HG03558 (cell line): ENCODE results near the gene AMBN.

Experiments
- ATAC-seq: cut with Tn5 transposase; IDR thresholded peaks from one replicate; pipeline ENCODE4 v1.9.1; 2021; ENCODE audit warnings: moderate number of reproducible peaks; ENCODE audit not compliant: unreplicated experiment; ENCODE audit errors: extremely low read depth

AMBN gene, protein sequence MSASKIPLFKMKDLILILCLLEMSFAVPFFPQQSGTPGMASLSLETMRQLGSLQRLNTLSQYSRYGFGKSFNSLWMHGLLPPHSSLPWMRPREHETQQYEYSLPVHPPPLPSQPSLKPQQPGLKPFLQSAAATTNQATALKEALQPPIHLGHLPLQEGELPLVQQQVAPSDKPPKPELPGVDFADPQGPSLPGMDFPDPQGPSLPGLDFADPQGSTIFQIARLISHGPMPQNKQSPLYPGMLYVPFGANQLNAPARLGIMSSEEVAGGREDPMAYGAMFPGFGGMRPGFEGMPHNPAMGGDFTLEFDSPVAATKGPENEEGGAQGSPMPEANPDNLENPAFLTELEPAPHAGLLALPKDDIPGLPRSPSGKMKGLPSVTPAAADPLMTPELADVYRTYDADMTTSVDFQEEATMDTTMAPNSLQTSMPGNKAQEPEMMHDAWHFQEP

DNA sequence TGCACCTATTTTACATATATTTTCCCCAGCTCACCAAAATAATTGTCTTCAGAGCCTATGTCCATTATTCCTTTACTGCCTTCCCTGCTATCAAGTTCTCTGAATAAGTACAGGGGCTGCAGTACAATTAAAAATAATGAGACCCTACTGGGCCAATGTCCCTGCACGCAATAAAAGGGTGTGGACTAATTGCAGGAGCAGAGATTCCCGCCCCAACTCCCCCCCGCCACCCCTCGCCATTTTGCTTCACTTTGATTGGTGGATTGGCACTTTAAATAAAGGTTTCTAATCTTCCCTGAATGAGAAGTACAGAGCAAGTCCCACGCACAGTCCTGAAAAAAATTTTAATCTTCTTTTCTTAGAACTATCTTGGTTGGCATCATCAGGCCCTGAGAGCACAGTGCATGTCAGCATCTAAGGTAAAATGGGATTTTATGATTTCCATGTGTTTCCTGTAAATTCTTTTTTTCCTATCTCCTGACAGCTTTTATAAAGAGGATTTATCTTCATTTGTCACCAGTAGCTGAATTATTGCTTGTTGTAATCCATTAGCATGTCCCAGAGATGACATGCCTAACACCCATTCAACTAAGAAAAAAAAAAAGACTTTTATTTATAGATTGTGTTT is at the start of gene AMBN:
Gene AMBN, plus strand, starts transcription at position 302 of the 628 bp plus-strand sequence. Its CDS starts 103 bp downstream, at position 405.
- ATAC-seq, result no peak

DNA sequence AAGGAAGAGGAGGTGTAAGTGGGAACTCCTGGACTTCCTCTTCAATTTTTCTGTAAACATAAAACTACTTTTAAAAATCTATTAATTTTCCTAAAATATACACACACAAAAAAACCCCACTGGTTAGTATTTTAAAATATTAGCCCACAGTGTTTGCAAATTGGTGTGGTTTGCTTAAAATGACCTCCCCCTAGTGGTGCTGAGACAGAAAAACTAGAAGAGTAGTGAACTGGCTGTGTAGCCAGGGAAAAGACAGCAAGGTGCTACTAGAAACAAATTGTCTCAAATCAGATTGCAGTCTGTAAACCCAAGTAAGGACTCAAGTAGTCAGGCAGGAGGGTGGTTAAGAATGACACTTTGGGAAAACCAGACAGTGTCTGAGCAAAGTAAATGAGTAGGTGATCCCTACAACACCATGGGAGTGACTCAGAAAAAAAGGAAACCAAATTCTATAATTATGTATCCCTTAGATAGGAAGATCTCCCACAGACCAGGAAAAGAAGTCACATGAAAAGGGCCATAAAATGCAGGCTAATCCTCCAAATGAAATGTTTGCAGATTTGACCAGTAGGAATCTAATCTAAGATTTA is 47.7 kb upstream of the AMBN start:
- no peak for ATAC-seq

DNA sequence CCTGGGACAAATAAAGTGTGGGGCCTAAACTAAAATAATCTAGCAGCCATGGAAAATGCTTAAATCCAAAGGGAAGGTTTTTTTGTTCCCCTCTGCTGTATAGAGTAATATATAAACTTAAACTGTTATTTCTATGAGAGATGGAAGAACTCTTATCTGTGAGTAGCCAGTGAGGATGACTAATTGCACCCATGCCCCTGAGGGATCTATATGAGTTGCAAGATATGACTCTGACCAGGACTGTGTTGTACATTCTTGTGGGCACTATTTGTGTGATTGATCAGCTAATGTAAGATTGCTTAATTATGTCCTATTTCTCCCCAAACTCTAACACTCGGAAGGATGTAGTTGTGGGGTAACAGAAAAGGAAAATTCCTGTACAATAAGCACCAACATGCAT is 35.2 kb upstream of the AMBN start:
- no peak for ATAC-seq

DNA sequence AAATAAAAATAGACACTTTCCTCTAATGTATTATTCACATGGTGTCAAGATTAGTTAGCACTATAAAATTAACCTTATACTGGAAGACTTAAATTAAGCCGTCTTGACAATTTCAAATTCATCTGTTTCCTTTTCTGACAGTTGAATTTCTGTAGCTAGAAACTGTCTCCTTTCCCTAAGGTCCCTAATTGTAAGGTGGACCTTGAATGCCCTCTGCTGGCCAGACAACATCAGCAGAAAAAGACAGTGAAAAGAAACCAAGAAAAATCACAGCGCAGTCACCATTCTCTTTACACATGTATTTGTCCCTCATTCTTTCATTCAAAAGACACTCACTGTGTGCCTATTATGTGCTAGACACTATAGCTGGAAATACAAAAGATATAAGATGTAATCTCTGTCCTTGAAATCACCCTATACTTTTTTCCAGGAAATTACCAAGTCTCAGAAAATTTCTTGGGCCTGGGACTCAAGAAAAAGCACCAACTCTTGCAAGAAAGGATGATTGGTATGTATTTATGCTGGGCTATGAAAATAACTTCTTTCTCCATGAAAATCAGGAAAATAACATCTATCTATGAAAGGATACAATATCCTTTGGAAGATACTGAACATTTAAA is 32.7 kb upstream of the AMBN start:
- no peak for ATAC-seq

DNA sequence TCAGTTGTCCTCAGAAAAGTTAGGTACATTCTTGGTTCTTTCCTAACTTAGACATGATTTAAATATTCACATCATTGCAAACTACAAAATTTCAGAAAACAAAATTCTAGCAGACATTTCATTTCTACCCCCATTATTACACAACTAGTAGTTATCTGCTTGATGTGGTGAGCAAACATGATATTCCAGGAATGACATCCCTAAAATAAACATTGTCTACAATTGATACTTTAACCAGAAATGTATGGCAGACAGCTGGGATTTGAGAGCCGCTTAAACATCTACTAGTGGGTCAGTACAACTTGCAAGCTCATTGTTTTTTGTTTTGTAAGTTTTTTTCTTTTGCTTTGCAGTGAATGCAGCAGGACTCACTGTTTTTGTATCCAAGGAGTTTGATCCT is 32.1 kb upstream of the AMBN start:
- ATAC-seq, result no peak

DNA sequence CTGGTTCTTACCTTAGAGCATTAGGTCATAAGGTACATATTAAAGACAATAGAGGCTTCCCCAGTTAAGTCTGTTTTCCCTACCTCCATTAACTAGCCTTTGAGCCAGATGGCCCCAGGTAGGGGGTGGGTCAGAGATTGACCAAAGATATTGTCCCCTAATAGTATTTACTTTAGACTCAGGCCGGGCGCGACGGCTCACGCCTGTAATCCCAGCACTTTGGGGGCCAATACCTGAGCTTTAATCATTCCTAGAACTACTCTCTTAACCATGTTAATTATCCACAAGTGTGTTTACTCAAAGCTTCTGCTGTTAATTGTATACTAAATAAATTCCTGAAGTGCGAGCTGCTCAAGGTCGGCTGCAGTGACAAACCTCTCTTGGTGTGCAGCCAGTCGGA is 28.0 kb upstream of the AMBN start:
- ATAC-seq, result no peak

DNA sequence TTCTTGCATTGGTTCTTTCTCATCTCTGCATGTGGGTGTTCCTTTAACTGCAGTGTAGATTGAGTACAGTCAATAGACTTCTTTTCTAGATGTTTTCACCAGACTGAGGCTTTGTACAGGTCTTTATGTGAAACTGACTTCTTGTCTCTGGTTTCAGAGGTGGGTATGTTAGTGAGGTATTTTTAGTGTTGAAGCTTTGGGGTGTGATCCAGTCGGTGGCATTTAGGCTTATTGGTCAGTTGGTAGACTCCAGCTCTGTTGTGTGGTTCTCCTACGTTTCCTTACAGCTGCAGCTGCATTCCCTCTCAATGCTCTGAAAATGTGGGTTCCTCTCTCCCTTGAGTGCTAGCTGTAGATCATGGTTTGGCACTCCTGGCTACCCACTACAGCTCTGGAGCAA is 21.3 kb upstream of the AMBN start:
- no peak for ATAC-seq

DNA sequence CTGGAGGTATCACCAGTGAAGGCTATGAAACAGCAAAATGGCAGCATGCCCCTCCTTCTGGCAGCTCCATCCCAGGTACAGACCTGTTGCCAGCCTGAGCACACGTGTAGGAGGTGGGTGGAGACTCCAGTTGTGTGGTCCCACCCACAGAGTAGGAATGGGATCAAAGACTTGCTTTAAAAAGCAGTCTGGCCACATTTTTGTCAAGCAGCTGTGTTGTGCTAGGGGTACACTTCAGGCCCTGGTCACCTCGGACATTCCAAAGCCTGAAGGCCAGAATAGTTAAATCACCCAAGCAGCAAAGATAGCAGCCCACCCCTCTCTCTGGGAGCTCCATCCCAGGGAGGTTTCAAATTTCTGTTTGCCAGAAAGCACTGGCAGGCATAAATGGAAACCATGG is 20.3 kb upstream of the AMBN start:
- no peak for ATAC-seq

DNA sequence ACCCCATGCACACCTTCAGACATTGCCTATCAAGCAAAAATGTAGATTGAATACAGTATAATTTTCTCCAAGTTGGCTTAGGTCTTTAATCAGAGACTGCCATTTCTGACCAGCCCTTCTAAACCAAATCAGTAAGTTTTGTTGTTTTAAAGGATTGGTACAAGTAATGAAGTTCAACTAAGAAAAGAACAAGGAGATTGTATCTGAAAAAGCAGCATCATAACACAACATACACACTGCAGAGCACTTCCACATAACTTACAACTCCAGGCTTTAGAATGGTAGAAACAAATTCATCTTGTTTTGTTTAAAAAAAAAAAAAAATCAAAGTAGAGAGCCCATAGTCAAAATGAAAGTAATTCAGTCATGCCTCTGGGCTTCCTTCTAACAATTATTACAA is 16.1 kb upstream of the AMBN start:
- ATAC-seq, result no peak

DNA sequence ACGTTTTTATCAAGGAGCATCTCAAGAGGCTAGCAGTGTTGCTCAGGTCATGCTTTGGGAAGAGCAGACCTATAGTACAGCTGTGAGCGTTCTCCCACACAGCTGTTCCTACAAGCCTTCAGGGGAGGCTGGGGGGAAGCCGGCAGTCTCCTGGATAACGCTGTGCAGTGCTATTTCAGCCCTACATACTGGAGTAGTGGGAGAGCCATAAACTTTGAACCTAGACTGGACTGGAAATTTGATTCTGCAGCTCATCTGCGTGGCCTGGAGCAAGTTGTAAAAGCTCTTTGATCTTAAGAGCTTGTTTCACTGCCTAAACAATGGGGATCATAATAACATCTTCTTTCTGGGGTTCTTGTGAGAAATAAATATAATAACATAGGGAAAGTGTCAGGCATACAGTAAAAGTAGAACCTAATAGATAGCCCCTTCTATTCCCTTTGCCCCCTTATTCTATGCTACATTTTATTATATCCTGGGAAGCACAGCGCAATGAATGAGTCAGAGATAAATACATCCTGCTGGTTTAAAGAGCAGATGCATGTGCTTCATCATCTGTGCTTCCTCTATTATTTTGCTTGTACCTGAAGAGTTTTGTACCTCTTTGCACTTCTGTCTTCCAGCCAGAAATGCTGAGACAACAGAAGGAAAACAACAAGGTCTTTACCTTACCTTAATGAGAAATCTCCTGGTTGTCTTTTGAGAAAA is 14.7 kb upstream of the AMBN start:
- ATAC-seq, result no peak

DNA sequence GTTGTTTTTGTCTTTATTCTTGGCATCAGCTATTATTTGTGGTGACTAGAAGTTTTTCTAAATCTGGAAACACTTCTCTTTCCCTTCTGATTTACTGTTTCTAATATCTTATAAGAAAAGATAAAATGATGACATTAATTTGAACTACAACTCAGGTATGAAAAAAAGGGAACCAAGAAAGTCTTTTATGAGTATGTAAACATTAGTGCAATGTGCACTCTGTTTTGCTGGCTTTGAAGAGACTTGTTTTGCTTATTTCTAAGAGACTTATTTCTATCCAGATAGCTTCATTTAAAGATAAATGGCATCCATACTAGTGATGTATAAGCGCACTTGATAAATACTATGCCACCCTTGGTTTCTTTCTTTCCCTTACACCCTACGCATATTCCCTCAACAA is 10.1 kb upstream of the AMBN start:
- ATAC-seq, result no peak

DNA sequence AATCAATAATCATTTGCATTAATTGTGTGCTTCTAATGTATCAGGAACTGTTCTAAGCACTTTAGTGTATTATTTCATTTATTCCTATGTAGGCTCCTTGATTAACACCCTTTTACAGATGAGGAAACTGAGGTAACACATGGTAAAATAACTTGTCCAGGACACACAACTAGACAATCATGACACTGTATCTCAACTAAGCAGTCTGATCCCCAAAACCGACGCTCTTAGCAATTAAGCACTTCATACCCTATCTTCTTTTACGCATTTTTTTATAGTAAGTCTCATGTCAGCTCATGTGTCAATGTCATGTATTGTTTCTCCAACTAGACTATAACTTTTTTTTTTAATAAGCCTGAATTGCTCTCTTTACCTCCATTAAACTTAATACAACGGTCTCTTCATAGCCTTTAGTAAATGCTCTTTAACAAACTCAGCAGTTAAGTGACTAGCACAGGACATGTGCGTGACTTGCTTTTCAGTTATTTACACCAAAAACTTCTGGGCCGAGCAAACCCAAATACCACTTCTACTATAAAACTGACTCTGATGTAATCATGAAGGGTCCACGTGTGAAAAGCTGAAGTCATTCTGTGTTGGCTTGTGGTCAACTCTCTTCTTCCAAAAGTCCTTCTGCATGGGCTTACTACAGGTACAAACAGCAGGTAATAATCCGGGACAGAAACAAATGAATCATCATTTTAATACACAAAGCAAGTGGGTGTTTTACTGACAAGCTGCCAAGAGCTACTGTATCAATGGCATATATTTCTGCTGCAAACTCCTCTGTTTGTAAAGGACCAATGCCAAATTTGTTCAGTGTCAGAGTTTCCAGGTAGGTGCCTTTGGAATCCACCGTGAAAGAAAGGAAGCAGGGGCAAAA is 7.9 kb upstream of the AMBN start:
- no peak for ATAC-seq

DNA sequence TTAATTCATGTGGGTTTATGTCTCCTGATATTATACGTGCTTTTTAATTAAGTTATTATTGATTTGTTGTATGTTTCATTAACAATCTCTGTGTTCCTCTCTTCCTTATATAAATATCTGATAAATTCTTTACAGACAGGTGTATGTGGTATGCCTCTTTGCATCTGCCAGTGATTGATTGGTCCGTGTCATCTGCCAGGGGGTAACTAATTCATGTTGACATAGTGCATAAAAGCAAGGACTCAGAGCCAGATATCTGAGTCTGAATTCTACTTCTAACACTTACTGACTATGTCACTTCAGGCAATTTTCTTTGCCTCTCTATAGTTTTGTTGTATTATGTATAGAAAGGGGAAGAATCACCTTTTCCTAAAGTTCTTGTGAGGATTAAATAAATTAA is 5.2 kb upstream of the AMBN start:
- ATAC-seq, result no peak

DNA sequence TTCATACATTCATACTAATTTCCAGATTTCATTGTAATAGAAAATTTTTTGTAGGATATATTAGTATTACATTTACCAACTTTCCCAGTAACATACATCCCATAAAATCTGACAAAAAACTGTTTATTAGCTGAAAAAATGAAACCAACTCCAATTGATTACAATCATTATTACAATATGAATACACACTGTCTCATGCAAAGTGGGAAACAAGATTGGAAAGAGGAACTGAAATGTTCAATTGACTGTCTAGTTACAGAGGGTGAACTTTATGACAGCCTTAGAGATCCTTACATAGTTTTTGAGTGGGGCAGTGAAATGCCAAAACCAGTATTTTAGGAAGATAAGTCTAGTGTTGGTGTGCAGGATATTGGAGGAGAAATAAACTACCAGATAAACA is 2.3 kb upstream of the AMBN start:
- ATAC-seq, result peak; percentile 95

DNA sequence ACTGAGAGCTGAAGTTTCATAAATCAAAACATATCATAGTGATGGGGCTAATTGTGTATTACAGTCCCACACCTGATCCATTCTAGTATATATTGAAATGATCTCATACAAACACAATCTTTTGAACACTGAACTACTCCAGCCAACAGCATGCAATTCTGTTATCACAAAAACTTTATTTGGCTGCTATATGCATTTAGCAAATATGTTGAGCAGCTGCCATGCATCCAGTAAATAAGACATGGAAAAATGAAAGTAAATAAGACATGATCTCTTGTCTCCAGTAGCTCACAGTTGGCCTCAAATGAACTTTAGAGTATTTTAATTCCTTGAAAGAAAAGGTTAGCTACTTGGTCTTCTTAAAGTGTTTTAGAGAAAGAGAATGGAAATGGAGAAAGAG is 2.1 kb downstream of the AMBN start:
- ATAC-seq, result no peak

DNA sequence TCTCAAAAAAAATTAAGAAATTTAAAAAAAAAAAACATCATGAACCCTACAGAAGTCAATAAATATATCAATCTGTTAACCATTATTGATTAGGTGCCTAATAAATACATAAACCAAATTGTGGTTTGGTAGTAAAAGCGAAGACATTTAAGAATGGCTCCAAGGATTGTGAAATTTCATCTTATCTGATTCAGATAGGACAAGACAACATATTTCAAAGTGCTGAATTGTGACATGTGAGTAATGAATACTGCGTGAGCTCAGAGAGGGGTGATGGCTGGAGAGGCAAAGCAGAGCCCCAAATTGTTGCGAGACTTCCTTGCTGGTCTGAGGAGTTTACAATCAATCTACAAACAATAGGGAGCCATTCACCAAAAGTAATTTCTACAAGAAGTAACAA is 8.2 kb downstream of the AMBN start:
- ATAC-seq, result no peak

DNA sequence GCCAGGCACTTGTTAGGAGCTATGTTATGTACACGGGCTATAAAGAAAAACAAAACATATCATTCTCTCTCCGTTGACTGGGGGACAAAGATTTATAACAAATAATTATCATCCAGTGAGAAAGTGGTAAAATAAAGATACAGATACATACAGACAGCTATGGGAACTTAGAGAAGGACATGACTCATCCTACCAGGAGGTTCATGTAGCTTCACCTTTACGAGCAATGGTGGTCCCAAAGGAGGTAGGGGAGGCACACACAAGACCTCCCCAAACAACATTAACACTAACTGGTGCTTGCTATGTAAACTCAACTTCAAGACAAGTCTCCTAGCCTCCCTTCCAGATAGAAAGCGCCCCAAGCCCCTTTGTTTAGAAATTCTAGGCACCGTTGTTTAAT is 8.9 kb downstream of the AMBN start:
- no peak for ATAC-seq

DNA sequence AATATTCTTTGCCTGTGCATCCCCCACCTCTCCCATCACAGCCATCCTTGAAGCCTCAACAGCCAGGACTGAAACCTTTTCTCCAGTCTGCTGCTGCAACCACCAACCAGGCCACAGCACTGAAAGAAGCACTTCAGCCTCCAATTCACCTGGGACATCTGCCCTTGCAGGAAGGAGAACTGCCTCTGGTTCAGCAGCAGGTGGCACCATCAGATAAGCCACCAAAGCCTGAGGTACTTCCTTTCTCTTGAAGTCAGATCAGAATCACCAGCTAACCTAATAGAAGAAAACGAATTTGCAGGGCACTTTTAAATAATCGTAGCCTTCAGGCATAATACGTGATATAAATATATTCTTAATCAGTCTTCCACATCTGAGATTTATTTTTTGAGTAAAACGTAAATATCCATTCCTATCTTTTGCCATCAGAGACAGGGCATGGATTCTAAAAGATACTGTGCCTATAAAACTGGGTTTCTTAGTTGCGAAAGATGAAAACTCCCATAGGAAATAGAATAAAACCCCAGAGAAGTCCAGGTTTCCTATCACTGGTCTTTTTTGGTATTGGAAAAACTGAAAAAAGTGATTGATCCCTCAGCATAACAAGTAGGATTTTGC is 9.5 kb downstream of the AMBN start:
- ATAC-seq, result peak; percentile 95

DNA sequence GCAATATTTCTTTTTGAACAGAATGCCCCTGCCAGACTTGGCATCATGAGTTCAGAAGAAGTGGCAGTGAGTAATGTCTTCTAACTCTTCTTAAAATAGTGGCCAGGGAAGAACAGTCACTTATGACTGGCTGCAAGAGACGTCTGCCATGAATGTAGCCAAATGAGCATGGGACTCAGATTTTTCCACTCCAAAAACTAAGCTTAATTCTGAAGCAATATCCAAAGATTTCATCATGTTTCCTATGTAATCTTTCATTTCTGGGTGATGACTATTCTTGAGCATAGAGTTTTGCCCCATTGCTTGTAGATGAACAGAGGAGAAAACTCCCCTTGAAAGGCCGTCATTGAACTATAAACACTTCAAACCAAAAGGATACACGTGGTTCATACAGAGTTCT is 11.8 kb downstream of the AMBN start:
- no peak for ATAC-seq
